ENCODE results near the gene TRAF3IP1.

DNA sequence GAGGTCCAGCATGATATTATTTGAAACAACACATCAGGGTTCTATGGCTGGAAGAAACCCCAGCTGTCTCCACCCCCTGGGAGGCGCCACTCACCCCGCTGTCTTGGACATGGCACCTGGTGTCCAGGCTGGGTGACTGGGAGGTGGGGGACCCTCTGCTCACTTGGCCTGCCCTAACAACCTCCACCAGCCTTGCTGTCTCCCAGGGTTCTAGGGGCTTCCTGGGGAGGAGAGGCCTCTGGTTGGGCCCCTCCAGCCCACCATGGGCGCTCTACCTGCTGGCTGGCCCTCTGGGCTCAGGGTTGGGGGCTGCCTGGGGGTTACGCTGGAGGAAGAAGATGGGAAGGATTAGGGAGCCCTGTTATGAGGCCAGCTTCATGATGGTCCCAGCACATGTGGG is 48.2 kb upstream of the TRAF3IP1 start:
- TF ChIP-seq POLR2AphosphoS5 (IDR thresholded peaks at IDR 0.05; ENCODE audit: borderline replicate concordance, low read depth, low read length) (no peak), EZH2 (IDR thresholded peaks at IDR 0.05) (no peak)
